GM12801 (cell line): ENCODE measurements around the gene BFAR.

Source experiments
- TF ChIP-seq, protein P1 (sequence below): IDR thresholded peaks from one replicate; pipeline ENCODE4 v1.5.1; 2011; ENCODE audit warnings: control low read depth; ENCODE audit not compliant: insufficient read length; ENCODE audit errors: extremely low read depth

The BFAR gene

DNA sequence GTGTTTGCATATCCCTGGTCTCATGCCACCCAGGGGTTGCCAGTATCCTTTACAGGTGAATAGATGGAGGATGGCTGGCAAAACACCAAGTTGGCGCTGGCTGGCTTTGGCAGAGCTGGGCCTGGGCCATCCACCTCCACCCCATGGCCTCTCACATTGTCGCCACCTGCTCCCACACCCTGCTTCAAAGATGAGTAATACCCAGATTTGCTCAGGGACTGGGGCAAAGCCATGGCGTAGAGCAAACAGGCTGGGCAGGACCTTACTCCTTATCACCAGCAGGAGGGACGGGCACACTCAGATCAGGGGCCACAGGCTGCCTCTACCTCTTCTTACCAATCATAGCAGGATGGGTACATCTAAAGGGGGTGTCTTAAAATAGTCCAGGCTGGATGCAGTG, 37.0 kb downstream of the BFAR start:
- TF ChIP-seq, protein P1, sequence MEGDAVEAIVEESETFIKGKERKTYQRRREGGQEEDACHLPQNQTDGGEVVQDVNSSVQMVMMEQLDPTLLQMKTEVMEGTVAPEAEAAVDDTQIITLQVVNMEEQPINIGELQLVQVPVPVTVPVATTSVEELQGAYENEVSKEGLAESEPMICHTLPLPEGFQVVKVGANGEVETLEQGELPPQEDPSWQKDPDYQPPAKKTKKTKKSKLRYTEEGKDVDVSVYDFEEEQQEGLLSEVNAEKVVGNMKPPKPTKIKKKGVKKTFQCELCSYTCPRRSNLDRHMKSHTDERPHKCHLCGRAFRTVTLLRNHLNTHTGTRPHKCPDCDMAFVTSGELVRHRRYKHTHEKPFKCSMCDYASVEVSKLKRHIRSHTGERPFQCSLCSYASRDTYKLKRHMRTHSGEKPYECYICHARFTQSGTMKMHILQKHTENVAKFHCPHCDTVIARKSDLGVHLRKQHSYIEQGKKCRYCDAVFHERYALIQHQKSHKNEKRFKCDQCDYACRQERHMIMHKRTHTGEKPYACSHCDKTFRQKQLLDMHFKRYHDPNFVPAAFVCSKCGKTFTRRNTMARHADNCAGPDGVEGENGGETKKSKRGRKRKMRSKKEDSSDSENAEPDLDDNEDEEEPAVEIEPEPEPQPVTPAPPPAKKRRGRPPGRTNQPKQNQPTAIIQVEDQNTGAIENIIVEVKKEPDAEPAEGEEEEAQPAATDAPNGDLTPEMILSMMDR, result no peak

DNA sequence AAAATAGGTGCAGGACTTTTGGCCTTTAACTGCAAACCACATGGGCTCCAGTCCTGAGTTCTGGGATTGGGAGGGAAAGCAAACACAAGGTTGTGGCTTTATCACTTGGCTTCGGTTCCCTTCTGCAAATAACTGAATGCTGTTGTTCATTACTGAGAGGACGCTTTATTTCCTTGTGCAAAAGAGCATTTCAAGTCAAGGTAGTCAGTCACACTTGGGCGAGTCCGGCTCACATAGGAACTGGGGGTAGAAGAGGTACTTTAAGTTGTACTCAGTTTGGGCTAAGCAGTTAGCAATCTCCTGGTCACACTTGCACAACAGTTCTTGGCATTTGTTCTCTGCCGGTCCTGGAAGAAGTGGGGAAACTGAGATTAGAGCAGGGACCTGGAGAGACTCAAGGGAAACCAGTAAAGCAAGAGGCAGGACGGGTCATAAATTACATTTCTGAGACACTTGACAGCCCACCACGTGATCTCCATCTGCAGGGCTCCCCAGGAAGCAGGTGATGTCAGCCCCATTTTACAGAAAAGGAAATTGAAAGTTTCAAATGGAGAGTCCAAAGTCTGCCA, 39.7 kb downstream of the BFAR start:
- TF ChIP-seq, protein P1, result no peak

DNA sequence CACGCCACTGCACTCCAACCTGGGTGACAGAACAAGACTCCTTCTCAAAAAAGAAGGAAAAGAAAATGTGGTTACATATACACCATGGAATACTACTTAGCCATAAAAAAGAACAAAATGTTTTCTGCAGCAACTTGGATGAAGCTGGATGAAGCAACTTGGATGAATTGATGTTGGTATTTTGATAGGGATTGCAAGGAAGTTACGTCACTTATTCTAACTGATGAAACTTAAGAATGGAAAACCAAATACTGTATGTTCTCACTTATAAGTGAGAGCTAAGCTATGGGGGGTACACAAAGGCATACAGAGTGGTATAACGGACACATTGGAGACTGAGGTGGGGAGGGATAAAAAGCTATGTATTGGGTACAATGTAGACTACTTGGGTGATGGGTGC, 43.9 kb downstream of the BFAR start:
- TF ChIP-seq, protein P1, result no peak

DNA sequence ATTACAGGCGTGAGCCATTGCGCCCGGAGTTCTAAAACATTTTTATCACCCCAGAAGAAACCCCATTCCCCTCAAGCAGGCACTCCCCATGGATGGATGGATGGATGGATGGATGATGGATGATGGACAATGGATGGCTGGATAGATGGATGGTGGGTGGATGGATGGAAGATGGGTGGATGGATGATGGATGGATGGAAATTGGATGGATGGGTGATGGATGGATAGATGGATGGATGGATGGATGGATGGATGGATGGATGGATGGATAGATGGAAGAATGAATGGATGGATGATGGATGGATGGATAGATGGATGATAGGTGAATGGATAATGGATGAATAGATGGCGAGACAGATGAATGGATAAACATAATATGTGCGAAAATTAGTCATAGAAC, 44.9 kb downstream of the BFAR start:
- TF ChIP-seq, protein P1, result no peak

DNA sequence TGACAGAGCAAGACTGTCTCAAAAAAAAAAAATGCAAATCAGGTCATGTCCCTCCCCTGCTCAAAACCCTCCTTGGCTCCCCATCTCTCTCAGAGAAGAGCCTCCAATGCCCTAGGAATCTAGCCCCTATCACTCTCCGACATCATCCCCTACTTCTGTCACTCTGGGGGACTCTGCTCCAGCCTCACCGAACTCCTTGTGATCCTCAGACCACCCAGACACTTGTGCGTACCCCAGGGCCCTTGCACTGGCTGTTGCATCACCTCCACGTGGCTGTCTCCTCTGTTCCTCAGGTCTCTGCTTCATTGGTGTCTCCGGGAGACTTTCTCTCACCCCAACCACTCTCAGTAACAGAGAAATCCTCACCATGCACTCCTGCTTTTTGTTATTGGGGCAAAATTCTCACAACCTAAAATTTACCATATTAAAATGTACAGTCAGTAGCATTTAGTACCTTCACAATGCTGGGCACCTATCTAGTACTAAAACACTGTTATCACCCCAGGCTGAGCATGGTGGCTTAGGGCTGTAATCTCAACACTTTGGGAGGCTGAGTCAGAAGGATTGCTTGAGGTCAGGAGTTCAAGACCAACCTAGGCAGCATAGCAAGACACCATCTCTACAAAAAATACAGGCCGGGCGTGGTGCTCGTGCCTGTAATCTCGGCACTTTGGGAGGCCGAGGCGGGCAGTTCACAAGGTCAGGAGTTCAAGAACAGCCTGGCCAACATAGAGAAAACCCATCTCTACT, 46.2 kb downstream of the BFAR start:
- TF ChIP-seq, protein P1, result no peak

DNA sequence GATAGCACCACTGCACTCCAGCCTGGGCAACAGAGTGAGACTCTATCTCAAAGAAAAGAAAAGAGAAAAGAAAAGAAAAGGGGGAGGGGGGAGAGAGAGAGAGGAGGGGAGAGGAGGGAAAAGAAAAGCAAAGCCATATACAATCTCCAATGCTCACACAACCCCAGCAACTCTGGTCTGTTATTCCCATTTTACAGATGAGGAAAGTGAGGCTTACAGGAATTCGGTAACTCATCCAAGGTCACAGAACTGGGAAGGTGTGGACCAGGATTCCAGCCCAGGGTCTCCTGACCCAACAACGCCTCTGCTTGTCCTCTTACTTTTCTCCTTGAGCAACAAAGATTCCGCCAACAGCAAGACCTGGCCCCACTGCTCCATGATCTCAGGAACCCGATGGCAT, 48.4 kb downstream of the BFAR start:
- TF ChIP-seq, protein P1, result no peak

DNA sequence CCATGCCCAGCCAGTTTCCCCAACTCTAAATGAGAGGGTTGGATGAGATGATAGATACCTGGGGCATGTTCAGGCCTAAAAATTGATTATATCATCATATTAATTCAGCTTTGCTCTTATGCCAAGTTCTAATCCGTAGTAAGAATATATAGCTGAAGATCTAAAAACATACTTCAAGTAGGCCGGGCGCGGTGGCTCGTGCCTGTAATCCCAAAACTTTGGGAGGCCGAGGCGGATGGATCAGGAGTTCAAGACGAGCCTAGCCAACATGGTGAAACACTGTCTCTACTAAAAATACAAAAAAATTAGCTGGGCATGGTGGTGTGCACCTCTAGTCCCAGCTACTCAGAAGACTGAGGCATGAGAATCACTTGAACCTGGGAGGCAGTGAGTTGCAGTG, 49.4 kb downstream of the BFAR start:
- TF ChIP-seq, protein P1, result no peak
